HG03175 (cell line): ENCODE results near the gene GLIS1.

ENCODE experiments used
- ATAC-seq: cut with Tn5 transposase; IDR thresholded peaks from one replicate; pipeline ENCODE4 v1.9.1; 2021; ENCODE audit warnings: mild to moderate bottlenecking, moderate library complexity; ENCODE audit not compliant: unreplicated experiment

GLIS1 gene

DNA sequence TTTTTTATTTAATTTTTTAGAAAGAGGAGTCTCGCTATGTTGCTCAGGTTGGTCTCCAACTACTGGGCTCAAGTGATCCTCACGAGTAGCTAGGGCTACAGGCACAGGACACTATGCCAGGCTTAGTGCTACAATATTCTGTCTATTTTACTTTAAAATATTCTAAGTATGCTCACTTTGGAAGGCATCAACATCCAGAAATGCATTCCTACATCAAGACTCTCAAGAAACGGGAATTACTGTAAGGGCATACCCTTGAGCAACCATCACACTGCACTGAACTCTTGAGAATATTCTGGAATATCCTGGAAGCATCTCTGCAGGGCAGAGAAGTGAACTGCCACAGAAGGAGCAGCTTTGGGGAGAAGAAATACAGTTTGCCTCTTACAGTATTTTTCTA lies 280.3 kb downstream of the GLIS1 start:
- ATAC-seq: no peak
